ENCODE measurements around the gene CGREF1.

- TF ChIP-seq, protein P1, sequence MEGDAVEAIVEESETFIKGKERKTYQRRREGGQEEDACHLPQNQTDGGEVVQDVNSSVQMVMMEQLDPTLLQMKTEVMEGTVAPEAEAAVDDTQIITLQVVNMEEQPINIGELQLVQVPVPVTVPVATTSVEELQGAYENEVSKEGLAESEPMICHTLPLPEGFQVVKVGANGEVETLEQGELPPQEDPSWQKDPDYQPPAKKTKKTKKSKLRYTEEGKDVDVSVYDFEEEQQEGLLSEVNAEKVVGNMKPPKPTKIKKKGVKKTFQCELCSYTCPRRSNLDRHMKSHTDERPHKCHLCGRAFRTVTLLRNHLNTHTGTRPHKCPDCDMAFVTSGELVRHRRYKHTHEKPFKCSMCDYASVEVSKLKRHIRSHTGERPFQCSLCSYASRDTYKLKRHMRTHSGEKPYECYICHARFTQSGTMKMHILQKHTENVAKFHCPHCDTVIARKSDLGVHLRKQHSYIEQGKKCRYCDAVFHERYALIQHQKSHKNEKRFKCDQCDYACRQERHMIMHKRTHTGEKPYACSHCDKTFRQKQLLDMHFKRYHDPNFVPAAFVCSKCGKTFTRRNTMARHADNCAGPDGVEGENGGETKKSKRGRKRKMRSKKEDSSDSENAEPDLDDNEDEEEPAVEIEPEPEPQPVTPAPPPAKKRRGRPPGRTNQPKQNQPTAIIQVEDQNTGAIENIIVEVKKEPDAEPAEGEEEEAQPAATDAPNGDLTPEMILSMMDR (IDR thresholded peaks at IDR 0.05): no peak
- no peak for TF ChIP-seq POLR2A (IDR thresholded peaks at IDR 0.05)
These were observed 9.8 kb downstream of the CGREF1 start for GRCh38 chr2:27109083-27109482.
